GM23338 (cell line): ENCODE data around the gene PIP4K2B. TPM values are rescaled to one million over a fixed set of nuclear protein-coding genes. Genes with fewer than 3 reads are reported as not detected.

Source experiments
- ATAC-seq: fragments of 200-7000 bp; cut with Tn5 transposase; 3 replicates; pipeline ENCODE4 v1.9.1; 2020
- DNase-seq: peaks from one replicate; pipeline ENCODE4 v3.0.0-alpha.2; 2015; ENCODE audit warnings: low spot score
- H2AFZ ChIP-seq: fragments of 200-600 bp; sonication (generic); 2 replicates; pipeline ENCODE4 v1.8.0; 2016; ENCODE audit warnings: antibody characterized with exemption, mild to moderate bottlenecking, moderate library complexity
- H3F3A ChIP-seq: fragments of 200-600 bp; sonication (generic); replicated peaks from 2 replicates; pipeline ENCODE4 v1.8.0; 2017; ENCODE audit warnings: antibody characterized with exemption, mixed run types, low read depth
- H3K27ac ChIP-seq: fragments of 200-600 bp; sonication (generic); 2 replicates; pipeline ENCODE4 v1.6.1; 2016; ENCODE audit warnings: low read depth
- H3K27me3 ChIP-seq: fragments of 200-600 bp; sonication (generic); 2 replicates; pipeline ENCODE4 v1.8.0; 2016; ENCODE audit warnings: mild to moderate bottlenecking, mixed run types, moderate library complexity; ENCODE audit not compliant: insufficient read depth
- H3K36me3 ChIP-seq: fragments of 200-600 bp; sonication (generic); 2 replicates; pipeline ENCODE4 v1.8.0; 2016; ENCODE audit warnings: mild to moderate bottlenecking; ENCODE audit not compliant: insufficient read depth
- H3K4me1 ChIP-seq: fragments of 200-600 bp; sonication (generic); 2 replicates; pipeline ENCODE4 v1.8.0; 2016; ENCODE audit warnings: mild to moderate bottlenecking, moderate library complexity; ENCODE audit not compliant: insufficient read depth
- H3K4me2 ChIP-seq: fragments of 200-600 bp; sonication (generic); 2 replicates; pipeline ENCODE4 v1.7.1; 2017; ENCODE audit warnings: mixed run types
- H3K4me3 ChIP-seq: fragments of 200-600 bp; sonication (generic); 2 replicates; pipeline ENCODE4 v1.6.1; 2016; ENCODE audit warnings: mixed run types
- H3K79me2 ChIP-seq: fragments of 200-600 bp; sonication (generic); replicated peaks from 2 replicates; pipeline ENCODE4 v1.8.0; 2017; ENCODE audit warnings: mild to moderate bottlenecking; ENCODE audit not compliant: insufficient read depth
- H3K9me2 ChIP-seq: fragments of 200-600 bp; sonication (generic); 2 replicates; pipeline ENCODE4 v1.8.0; 2017; ENCODE audit not compliant: insufficient read depth
- H4K20me1 ChIP-seq: fragments of 200-600 bp; sonication (generic); replicated peaks from 2 replicates; pipeline ENCODE4 v1.8.0; 2017; ENCODE audit warnings: mild to moderate bottlenecking; ENCODE audit not compliant: insufficient read depth
- H3K27ac Mint-ChIP-seq: 2 replicates; pipeline ENCODE4 v1.8.0; 2020; ENCODE audit warnings: inconsistent platforms, mild to moderate bottlenecking, moderate library complexity, mixed read lengths
- H3K27me3 Mint-ChIP-seq: 3 replicates; pipeline ENCODE4 v1.8.0; 2022; ENCODE audit warnings: low read depth, mild to moderate bottlenecking, moderate library complexity, mixed read lengths, inconsistent platforms; ENCODE audit not compliant: insufficient read depth, poor library complexity
- H3K36me3 Mint-ChIP-seq: 3 replicates; pipeline ENCODE4 v1.8.0; 2021; ENCODE audit warnings: low read depth, mild to moderate bottlenecking, inconsistent platforms, moderate library complexity, mixed read lengths
- H3K4me1 Mint-ChIP-seq: 3 replicates; pipeline ENCODE4 v1.8.0; 2020; ENCODE audit warnings: mild to moderate bottlenecking, inconsistent platforms, mixed read lengths
- H3K4me3 Mint-ChIP-seq: 3 replicates; pipeline ENCODE4 v1.8.0; 2021; ENCODE audit warnings: moderate library complexity, mild to moderate bottlenecking, inconsistent platforms, mixed read lengths
- H3K9me3 Mint-ChIP-seq: 3 replicates; pipeline ENCODE4 v1.8.0; 2020; ENCODE audit warnings: moderate library complexity, mild to moderate bottlenecking, inconsistent platforms, mixed read lengths
- CREB1 ChIP-seq: fragments of 250-450 bp; sonication (Bioruptor Pico); IDR thresholded peaks from 2 replicates; pipeline ENCODE4 v1.5.0; 2020; ENCODE audit warnings: low read depth, mild to moderate bottlenecking, moderate library complexity
- EZH2 ChIP-seq: fragments of 200-600 bp; sonication (generic); IDR thresholded peaks from one replicate; pipeline ENCODE4 v1.8.0; 2017; ENCODE audit warnings: antibody characterized with exemption, mild to moderate bottlenecking, low read depth; ENCODE audit not compliant: unreplicated experiment
- EZH2phosphoT487 ChIP-seq: fragments of 200-600 bp; sonication (generic); IDR thresholded peaks from one replicate; pipeline ENCODE4 v1.8.1; 2018; ENCODE audit warnings: antibody characterized with exemption; ENCODE audit not compliant: unreplicated experiment
- JUNB ChIP-seq: IDR thresholded peaks from one replicate; pipeline ENCODE4 v1.6.1; 2016; ENCODE audit warnings: antibody characterized with exemption; ENCODE audit not compliant: unreplicated experiment
- NANOG ChIP-seq: IDR thresholded peaks from 2 replicates; pipeline ENCODE4 v1.6.1; 2016; ENCODE audit warnings: antibody characterized with exemption, borderline replicate concordance
- ZNF114 ChIP-seq: fragments of 250-450 bp; sonication (Bioruptor Pico); IDR thresholded peaks from 2 replicates; pipeline ENCODE4 v1.5.0; 2020; ENCODE audit warnings: mild to moderate bottlenecking, moderate library complexity
- polyA plus RNA-seq: library from polyadenylated mRNA; unstranded; fragments of >200 nt; fragmentation: Nextera tagmentation; extraction: Ambion mirVana; gene quantifications from 2 replicates; pipeline ENCODE4 v1.2.1, GENCODE V29; 2016
- total RNA-seq: library from RNA; depleted of rRNA; stranded (reverse); fragments of >200 nt; shearing (Covaris generic); gene quantifications from 2 replicates; pipeline ENCODE4 v1.2.3, GENCODE V29; 2014
- TF ChIP-seq, protein P1 (sequence below): fragments of 250-450 bp; sonication (Bioruptor Pico); IDR thresholded peaks from 2 replicates; pipeline ENCODE4 v1.5.0; 2020; ENCODE audit warnings: mild to moderate bottlenecking, moderate library complexity
- TF ChIP-seq, protein P2 (sequence below): IDR thresholded peaks from one replicate; pipeline ENCODE4 v1.6.1; 2018; ENCODE audit warnings: antibody characterized with exemption; ENCODE audit not compliant: unreplicated experiment
- TF ChIP-seq, protein P3 (sequence below), 2 experiments: fragments of 200-600 bp in 1 of 2; sonication (generic) in 1 of 2; conservative IDR thresholded peaks; 2 replicates each; pipeline versions ENCODE4 v1.5.1 to v1.6.1; 2016 to 2017; ENCODE audit warnings: antibody characterized with exemption in 2 of 2, low read depth in 2 of 2, mild to moderate bottlenecking in 2 of 2, moderate library complexity in 1 of 2

PIP4K2B gene
- total and polyA plus RNA-seq, 2 experiments from 2014 or later: 9.5 to 43.4 TPM

DNA sequence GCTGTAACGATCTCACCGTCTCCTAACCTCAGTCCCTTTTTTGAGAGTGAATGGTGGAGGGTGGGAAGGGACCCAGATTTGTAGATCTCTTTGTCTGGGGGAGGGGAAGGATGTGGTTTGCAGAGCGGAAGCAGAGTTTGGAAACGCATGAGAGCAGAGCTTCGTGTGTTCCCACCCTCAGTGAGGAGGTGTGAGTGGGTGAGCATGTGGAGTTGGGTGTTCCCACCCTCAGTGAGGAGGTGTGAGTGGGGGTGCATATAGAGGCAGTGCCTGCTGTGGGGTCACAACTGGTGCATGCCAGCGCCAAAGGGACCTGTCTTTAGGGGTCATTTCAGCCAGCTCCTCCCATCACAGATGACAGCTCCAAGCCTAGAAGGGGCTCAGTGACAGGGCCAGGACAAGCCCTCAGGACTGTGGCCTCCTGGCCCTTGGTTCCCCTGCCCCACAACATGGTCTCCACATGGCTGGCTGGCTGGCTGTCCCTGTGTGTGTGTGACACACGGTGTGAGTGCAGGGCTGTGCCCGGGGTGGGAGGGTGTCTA is 71.0 kb downstream of the PIP4K2B start:
- peaks cover 6% of the 10 kb centered on the region; the same call in 2 of the 3 replicates for H3K36me3 Mint-ChIP-seq
- no peak overlapping the region for H3K4me2 ChIP-seq
- no peak overlapping the region for H3K27ac ChIP-seq
- no peaks in the 10 kb centered on the region for H3K9me3 Mint-ChIP-seq
- peaks cover 34% of the 10 kb centered on the region for H3K4me1 Mint-ChIP-seq
- peaks cover 3% of the 10 kb centered on the region; the same call in 1 of the 2 replicates for H3F3A ChIP-seq
- peaks cover 18% of the 10 kb centered on the region for H3K4me1 ChIP-seq
- H3K36me3 ChIP-seq: no peaks in the 10 kb centered on the region
- H4K20me1 ChIP-seq: no peaks in the 10 kb centered on the region; the same call in 1 of the 2 replicates
- H3K9me2 ChIP-seq: no peaks in the 10 kb centered on the region
- peaks cover 22% of the 10 kb centered on the region for H3K27me3 ChIP-seq
- no peaks in the 10 kb centered on the region for H3K79me2 ChIP-seq
- no peak overlapping the region for H3K27ac Mint-ChIP-seq
- ATAC-seq (no peak), DNase-seq (no peak)
- H3K4me3 Mint-ChIP-seq: no peak overlapping the region; the same call in 2 of the 3 replicates
- H3K27me3 Mint-ChIP-seq: peaks cover 33% of the 10 kb centered on the region
- TF ChIP-seq, protein P1, sequence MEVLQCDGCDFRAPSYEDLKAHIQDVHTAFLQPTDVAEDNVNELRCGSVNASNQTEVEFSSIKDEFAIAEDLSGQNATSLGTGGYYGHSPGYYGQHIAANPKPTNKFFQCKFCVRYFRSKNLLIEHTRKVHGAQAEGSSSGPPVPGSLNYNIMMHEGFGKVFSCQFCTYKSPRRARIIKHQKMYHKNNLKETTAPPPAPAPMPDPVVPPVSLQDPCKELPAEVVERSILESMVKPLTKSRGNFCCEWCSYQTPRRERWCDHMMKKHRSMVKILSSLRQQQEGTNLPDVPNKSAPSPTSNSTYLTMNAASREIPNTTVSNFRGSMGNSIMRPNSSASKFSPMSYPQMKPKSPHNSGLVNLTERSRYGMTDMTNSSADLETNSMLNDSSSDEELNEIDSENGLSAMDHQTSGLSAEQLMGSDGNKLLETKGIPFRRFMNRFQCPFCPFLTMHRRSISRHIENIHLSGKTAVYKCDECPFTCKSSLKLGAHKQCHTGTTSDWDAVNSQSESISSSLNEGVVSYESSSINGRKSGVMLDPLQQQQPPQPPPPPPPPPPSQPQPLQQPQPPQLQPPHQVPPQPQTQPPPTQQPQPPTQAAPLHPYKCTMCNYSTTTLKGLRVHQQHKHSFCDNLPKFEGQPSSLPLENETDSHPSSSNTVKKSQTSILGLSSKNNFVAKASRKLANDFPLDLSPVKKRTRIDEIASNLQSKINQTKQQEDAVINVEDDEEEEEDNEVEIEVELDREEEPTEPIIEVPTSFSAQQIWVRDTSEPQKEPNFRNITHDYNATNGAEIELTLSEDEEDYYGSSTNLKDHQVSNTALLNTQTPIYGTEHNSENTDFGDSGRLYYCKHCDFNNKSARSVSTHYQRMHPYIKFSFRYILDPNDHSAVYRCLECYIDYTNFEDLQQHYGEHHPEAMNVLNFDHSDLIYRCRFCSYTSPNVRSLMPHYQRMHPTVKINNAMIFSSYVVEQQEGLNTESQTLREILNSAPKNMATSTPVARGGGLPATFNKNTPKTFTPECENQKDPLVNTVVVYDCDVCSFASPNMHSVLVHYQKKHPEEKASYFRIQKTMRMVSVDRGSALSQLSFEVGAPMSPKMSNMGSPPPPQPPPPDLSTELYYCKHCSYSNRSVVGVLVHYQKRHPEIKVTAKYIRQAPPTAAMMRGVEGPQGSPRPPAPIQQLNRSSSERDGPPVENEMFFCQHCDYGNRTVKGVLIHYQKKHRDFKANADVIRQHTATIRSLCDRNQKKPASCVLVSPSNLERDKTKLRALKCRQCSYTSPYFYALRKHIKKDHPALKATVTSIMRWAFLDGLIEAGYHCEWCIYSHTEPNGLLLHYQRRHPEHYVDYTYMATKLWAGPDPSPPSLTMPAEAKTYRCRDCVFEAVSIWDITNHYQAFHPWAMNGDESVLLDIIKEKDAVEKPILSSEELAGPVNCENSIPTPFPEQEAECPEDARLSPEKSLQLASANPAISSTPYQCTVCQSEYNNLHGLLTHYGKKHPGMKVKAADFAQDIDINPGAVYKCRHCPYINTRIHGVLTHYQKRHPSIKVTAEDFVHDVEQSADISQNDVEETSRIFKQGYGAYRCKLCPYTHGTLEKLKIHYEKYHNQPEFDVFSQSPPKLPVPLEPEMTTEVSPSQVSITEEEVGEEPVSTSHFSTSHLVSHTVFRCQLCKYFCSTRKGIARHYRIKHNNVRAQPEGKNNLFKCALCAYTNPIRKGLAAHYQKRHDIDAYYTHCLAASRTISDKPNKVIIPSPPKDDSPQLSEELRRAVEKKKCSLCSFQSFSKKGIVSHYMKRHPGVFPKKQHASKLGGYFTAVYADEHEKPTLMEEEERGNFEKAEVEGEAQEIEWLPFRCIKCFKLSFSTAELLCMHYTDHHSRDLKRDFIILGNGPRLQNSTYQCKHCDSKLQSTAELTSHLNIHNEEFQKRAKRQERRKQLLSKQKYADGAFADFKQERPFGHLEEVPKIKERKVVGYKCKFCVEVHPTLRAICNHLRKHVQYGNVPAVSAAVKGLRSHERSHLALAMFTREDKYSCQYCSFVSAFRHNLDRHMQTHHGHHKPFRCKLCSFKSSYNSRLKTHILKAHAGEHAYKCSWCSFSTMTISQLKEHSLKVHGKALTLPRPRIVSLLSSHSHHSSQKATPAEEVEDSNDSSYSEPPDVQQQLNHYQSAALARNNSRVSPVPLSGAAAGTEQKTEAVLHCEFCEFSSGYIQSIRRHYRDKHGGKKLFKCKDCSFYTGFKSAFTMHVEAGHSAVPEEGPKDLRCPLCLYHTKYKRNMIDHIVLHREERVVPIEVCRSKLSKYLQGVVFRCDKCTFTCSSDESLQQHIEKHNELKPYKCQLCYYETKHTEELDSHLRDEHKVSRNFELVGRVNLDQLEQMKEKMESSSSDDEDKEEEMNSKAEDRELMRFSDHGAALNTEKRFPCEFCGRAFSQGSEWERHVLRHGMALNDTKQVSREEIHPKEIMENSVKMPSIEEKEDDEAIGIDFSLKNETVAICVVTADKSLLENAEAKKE (CRISPR knock-in tag): no peak
- TF ChIP-seq ZNF114: no peak
- no peak for TF ChIP-seq CREB1 (CRISPR knock-in tag)
- TF ChIP-seq, protein P2, sequence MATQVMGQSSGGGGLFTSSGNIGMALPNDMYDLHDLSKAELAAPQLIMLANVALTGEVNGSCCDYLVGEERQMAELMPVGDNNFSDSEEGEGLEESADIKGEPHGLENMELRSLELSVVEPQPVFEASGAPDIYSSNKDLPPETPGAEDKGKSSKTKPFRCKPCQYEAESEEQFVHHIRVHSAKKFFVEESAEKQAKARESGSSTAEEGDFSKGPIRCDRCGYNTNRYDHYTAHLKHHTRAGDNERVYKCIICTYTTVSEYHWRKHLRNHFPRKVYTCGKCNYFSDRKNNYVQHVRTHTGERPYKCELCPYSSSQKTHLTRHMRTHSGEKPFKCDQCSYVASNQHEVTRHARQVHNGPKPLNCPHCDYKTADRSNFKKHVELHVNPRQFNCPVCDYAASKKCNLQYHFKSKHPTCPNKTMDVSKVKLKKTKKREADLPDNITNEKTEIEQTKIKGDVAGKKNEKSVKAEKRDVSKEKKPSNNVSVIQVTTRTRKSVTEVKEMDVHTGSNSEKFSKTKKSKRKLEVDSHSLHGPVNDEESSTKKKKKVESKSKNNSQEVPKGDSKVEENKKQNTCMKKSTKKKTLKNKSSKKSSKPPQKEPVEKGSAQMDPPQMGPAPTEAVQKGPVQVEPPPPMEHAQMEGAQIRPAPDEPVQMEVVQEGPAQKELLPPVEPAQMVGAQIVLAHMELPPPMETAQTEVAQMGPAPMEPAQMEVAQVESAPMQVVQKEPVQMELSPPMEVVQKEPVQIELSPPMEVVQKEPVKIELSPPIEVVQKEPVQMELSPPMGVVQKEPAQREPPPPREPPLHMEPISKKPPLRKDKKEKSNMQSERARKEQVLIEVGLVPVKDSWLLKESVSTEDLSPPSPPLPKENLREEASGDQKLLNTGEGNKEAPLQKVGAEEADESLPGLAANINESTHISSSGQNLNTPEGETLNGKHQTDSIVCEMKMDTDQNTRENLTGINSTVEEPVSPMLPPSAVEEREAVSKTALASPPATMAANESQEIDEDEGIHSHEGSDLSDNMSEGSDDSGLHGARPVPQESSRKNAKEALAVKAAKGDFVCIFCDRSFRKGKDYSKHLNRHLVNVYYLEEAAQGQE: no peak
- no peak for TF ChIP-seq JUNB
- TF ChIP-seq NANOG: no peak
- no peak for TF ChIP-seq EZH2phosphoT487
- TF ChIP-seq, protein P3, sequence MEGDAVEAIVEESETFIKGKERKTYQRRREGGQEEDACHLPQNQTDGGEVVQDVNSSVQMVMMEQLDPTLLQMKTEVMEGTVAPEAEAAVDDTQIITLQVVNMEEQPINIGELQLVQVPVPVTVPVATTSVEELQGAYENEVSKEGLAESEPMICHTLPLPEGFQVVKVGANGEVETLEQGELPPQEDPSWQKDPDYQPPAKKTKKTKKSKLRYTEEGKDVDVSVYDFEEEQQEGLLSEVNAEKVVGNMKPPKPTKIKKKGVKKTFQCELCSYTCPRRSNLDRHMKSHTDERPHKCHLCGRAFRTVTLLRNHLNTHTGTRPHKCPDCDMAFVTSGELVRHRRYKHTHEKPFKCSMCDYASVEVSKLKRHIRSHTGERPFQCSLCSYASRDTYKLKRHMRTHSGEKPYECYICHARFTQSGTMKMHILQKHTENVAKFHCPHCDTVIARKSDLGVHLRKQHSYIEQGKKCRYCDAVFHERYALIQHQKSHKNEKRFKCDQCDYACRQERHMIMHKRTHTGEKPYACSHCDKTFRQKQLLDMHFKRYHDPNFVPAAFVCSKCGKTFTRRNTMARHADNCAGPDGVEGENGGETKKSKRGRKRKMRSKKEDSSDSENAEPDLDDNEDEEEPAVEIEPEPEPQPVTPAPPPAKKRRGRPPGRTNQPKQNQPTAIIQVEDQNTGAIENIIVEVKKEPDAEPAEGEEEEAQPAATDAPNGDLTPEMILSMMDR (conservative IDR thresholded peaks at IDR 0.05; ENCODE audit: low read depth in 2 of 2): no peak
- TF ChIP-seq EZH2: no peak
- H3K4me3 ChIP-seq: no peak overlapping the region
- H2AFZ ChIP-seq: no peak overlapping the region
